HG03045 (cell line): Measurements from ENCODE around the gene HOXA11.

ENCODE experiments used
- ATAC-seq: cut with Tn5 transposase; IDR thresholded peaks from one replicate; pipeline ENCODE4 v1.9.1; 2021; ENCODE audit warnings: mild to moderate bottlenecking, moderate library complexity; ENCODE audit not compliant: unreplicated experiment

Gene HOXA11

DNA sequence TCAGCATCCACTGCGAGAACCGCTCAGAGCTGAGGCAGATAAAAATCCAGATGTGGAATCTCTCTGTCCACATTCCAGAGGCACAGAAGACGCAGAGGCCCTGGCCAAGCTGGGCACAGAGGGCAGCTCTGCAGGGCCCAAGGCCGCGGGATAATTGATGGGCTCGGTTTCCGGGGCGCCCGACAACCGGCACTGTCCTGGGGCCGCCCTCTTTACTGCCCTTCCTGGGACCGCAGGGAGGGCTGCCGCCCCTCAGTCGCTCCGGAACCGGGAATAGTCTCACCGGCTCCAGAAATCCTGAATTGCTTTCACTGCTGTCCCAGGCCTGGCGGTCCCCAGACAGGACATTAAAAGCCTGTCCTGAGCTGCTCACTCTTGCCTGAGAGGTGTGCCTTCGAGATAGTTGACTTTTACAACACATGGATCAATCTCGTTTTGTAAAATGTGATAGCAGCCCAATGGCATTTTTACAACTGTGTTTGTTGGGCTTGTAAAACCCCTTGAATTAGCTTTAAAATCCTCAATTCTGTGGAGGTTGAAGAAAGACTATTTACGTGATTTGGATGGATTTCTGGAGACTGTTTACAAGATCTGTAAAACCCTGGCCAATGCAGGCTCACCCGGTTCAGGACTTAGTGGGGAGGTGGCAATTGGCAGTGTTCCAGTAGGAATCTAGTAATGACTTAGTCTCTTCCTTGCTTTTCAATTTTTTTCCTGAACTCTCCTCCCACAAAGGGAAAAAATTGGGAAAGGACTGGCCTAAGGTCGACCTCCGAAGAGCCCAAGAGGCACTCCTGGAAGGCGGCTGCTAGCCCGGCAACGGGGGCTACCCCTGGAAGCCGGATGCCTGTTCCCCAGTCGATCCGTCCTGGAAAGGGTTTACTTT is 36.0 kb downstream of the HOXA11 start:
- no peak for ATAC-seq

DNA sequence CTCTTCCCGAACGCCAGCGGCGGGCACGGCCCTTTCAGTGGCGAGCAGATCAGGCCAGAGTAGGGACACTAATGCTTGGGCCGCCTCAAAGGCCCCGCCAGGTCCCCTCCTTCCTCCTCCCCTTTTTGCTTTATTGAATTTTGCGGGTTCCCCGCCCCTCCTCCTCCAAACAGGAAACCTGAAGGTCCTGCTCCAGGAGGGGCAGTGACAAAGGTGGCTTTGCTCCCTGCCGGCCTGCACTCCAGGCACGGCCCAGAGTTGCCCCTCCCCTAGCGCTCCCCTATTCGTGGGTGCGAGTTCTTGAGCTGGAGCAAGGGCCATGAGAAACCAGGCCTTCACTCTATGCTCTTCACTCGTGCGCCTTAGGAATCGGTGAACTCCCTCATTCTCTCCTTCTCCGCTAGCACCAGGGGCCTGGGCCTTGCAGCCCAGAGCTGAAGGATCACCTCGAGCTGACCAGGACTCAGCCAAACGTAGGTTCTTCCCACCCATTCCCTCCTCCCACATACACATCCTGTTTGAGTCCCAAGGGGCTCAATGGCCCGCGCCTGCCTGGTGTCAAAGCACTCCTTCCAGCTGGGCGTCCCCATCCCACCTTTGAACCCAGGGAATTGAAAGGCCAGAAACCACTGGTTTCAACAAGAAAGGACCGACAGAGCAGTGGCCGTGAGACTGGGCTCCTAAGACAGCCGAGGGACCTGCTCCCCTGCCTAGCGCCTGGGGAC is 36.8 kb downstream of the HOXA11 start:
- ATAC-seq: no peak

DNA sequence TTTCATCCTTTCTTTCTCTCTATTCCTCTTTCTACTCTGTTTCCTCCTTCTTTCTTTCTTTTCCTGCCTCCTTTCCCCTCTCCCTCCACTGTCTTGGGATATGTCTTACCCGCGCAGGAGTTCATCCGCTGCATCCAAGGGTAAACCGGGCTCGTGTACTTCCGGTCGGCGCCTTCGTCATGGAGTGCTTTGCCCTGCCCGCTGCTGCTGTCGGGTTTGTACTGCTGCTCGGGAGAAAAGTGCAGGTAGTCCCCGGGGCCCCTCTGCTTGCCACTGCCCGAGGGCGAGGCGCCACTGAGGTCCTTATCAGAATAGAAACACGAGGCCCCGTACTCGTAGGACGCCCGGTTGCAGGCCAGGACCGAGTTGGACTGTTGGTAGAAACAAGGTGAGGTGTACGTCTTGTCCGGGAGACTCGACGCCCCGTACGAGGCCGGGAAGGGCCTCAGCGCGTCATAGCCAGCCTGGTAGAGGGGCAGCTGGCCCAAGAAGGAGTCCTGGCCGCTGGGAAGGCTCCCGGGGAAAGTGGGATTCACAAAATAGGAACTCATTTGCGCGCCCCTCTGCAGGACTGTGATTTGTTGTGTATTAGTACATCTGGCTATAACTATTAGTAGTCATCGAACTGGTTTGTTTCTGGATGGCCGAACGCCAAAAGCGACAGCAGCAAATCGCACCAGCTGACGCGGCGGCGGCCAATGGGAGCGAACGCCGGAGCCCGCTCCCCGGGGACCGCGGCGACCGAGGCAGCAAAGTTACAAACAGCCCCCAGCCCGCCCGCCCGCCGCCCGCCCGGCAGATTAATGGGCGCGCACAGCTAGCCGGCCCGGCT is 37.6 kb downstream of the HOXA11 start, which contains the start of gene HOXA6:
Gene HOXA6, minus strand, starts transcription at position 576 of the 832 bp plus-strand sequence. Its CDS starts 25 bp downstream, at position 551.
- ATAC-seq: no peak

DNA sequence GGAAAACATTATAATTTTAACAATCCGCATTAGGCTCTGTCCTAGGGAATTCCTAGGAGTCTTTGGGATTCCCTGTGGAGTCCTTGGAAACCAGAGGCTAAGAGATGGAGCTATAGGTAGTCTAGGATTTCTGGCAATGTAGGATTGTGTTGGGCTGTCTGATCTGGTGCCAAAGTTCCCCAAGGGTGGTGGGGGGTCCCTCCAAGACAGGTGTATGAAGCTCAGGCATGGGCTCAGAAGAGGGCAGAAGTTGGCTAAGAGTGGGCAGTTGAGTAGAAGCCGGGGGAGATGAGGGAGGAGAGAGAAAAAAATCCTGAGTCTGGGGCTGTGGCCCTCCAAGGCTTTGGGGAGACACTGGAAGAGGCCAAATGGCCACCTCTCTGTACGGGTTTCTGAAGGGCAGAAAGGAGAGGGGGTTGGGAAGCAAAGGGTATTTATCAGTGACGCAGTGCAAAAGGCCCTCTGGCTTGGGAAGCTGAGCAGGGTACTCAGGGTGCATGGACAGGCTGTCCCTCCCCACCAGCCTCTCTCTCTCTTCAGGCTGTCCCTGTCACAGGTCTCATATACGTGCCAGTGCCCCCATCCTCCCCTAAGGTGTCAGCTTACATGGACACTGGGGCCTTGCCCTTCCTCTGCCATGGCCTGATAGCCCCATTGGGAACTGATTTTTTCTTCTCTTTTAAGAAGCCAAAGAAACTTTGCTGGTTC is 38.4 kb downstream of the HOXA11 start:
- ATAC-seq: no peak

DNA sequence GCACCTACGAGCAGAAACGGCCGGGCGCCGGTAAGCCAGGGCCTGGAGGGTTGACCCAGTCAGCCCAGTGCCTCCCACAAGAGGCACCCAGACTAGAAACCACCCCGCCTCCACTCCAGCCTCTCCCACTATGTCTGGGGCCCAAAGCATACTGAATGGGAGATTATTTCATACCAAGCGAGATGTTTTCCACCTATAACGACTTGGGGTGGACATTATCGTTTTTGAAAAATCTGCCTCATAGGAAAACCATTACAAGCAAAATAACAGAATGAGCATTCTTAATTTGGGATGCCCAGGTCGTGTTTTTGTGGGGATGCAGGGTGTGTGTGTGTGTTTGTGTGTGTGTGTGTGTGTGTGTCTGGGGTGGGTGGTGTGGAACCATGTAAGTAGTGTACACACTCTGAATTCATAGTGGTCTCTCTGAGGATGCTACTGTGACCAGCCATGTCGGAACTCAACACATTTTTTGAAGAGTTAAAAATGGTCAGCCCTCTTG is 39.1 kb downstream of the HOXA11 start:
- no peak for ATAC-seq

DNA sequence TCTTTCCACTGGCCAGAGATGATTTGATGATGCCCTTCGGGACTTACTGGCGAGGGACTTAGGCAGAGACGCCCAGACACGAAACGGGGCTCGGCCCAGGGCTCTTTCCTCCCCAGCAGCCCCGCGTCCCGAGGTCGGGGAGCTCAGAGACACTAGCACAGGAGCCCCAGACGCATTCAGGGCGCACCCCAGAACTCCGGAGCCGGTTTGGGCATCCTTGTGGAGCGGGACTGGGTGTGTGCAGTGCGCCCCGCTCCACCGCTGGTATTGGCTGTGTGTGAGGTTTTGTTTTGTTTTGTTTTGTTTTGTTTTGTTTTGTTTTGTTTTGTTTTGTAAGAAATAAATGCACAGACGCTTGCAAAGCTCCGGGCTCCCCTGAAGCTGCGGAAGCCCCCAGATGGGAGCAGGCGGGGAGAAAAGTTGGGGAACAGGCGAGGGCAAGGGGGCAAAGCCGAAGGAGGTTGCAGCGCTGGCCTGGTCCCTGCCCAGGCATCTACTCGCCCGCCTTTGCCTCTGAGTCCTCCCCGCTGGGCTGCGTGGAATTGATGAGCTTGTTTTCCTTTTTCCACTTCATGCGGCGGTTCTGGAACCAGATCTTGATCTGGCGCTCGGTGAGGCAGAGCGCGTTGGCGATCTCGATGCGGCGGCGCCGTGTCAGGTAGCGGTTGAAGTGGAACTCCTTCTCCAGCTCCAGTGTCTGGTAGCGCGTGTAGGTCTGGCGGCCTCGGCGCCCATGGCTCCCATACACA is 39.7 kb downstream of the HOXA11 start:
- no peak for ATAC-seq

DNA sequence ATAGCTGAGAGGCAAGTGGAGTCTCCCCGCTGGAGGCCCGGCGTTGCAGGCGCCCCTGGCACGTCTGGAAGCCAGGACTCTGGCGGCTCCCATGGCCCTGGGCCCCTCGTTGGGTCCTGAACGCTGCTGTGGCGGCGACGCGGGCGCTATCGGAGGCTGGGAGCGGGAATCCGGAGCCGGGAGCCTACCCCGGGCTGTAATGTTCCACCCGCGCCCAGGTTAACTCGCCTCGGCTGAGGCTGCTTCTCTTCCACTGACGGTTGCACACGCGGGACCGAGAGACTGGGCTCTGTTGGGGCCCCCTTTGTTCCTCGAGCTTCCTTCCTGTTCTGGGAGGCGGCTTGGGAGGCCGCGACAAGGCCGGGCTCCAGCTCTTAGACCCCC is 40.3 kb downstream of the HOXA11 start:
- ATAC-seq: no peak

DNA sequence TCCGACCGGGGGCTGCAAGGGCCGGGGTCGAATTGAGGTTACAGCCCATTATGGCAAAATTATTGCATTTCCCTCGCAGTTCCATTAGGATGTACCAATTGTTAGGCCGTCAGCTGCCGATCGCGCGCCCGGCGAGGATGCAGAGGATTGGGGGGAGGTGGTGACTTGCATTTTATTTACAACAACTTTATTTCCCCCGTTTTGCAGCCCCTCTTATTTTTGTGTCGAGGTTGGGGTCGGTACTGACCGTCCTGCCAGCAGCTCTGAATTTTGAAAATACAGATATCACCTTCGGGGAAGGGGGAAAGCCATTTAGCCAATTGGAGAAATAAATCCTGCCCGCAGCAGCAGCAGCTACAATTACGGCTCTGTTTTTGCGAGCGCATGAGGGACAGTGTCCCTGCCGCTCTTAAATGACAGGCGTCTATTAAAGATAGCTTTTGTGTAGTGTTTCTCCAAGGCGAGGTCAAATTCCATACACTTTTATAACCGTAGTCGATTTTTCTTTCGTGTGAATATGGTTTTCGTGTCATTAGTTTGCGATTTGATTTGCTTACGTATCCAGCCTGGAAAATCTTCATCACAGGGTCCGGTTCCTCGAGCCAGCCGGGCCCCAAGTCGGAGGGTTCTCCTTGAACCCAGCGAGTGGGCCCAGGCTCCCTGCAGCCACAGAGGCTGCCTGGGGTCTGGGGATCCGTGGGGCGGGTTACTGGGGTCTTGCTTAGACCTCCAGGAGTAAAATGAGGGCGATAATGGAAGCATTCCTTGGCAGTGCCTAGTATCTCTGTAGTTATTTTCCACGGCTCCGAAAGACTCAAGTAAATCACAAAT is 40.9 kb downstream of the HOXA11 start:
- no peak for ATAC-seq

DNA sequence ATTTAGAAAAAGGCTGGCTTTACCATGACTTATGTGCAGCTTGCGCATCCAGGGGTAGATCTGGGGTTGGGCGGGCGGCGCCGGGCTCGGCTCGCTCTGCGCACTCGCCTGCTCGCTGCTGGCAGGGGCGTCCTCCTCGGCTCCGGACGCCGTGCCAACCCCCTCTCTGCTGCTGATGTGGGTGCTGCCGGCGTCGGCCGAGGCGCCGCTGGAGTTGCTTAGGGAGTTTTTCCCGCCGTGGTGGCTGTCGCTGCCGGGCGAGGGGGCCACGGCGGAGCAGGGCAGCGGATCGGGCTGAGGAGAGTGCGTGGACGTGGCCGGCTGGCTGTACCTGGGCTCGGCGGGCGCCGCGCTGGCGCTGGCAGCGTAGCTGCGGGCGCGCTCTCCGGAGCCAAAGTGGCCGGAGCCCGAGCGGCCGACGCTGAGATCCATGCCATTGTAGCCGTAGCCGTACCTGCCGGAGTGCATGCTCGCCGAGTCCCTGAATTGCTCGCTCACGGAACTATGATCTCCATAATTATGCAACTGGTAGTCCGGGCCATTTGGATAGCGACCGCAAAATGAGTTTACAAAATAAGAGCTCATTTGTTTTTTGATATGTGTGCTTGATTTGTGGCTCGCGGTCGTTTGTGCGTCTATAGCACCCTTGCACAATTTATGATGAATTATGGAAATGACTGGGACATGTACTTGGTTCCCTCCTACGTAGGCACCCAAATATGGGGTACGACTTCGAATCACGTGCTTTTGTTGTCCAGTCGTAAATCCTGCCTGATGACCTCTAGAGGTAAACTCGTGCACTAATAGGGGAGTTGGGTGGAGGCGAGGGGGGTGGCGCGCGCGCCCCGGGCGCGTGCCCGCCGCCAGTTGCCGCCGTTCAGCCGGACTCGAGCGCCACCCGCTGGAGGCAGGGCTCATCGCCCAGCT is 41.7 kb downstream of the HOXA11 start, which contains the start of gene HOXA5:
Gene HOXA5, minus strand, starts transcription at position 659 of the 927 bp plus-strand sequence. Its CDS starts 74 bp downstream, at position 585.
- ATAC-seq: no peak

DNA sequence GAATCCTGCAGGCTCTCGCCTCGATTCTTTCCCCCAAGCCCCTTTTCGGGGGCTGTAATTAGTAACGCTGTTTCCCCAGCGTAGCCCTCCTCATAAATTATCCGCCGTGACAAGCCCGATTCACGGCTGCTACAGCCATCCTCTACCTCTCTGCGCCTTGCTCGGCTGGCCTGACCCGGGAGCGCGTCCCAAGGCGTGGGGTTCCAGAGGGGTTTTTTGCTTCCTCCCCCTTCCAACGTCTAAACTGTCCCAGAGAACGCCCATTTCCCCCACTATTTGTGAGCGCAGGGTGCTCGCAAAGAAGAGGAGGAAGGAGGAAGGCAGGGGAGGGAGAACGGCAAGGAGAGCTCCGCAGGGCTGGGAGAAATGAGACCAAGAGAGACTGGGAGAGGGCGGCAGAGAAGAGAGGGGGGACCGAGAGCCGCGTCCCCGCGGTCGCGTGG is 42.4 kb downstream of the HOXA11 start:
- ATAC-seq: no peak

DNA sequence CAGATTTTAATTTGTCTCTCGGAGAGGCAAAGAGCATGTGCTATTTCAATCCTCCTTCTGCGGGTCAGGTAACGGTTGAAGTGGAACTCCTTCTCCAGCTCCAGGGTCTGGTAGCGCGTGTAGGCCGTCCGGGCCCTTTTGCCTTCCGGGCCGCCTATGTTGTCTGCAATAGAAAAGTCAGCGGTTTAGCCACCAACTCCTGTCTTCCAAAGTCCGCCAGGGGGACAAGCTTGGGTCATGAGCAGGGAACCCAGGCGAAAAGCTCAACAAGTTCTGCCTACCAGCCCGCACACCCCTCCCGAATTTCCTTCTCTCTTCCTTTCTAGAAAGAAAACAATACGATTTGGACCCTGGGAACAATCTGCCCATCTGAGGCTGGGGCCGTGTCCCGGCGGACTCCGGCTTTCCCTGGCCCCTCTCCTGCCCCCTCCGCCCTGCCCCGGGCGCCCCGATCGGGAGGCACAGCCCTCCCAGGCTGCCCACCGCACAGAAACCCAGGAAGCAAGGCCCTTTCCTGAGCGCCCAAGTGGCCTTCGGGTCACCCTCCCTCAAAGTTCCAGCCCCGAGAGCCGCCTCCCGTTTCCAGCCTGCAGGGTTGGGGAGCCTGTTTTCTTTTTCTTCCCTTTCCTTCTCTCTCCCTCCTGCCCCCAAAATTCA is 43.0 kb downstream of the HOXA11 start:
- ATAC-seq: no peak

DNA sequence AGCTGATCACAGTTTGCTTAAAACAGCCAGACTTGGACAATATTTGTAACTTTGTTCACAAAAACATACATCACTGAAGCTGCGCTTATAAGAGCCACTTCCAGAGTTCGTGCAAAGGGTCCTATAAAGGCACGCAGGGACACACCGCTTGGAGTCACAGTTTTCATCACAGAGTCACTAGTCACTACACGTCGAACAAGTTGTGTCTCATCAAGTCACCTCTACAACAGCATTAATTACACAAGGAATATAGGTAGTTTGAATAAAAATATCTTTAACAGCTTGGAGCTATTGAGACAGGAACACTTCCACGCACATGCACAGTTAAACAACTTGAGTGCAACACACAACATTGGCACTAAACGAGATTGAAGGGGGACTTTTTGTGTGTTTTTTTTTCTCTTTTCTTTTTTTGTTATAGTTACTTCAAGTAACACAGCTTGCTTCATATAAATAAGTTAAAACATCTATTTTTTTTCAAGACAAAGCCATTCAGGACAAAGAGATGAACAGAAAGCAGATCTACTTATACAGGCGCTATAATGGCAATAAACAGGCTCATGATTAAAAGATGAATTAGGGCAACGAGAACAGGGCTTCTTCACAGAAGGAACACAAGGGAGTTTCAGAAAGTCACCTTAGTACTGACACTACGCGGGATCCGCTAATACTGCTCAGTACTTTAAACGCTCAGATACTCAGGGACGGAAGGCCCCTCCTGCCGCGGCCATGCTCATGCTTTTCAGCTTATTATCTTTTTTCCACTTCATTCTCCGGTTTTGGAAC is 43.7 kb downstream of the HOXA11 start:
- ATAC-seq: no peak

DNA sequence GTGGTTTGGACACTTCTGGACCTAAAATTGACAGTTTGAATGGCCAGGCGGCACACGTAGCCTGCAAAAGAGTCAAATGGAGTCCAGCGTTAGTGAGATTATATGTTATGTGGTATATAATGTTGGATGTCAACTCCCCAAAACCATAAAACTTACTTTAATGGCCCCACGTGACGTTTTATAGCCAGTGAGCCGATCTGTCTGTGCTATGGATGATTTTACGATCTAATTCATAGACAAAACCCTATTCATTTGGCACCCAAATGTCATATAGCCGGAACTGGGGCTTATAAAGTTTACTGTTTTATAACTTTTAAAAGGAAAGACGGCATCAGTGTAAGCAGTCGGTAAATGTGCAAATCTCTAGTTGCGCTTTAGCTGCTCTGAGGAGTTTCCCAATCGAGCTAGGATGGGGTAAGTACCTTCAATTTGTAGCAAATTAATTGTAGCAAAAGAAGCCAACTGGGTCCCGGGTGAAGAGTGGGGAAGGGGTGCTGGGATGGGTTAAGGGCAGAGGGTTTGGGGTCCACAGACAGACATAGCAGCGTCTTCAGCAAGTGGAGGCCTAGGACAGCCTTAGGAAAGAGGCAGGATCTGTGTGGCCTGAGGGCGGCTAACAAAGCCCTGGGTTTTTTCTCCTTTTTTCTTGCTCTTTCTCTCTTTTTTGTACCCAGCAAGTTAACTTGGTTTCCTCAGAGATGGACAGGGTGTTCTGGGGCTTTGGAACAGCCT is 44.7 kb downstream of the HOXA11 start:
- ATAC-seq: no peak

DNA sequence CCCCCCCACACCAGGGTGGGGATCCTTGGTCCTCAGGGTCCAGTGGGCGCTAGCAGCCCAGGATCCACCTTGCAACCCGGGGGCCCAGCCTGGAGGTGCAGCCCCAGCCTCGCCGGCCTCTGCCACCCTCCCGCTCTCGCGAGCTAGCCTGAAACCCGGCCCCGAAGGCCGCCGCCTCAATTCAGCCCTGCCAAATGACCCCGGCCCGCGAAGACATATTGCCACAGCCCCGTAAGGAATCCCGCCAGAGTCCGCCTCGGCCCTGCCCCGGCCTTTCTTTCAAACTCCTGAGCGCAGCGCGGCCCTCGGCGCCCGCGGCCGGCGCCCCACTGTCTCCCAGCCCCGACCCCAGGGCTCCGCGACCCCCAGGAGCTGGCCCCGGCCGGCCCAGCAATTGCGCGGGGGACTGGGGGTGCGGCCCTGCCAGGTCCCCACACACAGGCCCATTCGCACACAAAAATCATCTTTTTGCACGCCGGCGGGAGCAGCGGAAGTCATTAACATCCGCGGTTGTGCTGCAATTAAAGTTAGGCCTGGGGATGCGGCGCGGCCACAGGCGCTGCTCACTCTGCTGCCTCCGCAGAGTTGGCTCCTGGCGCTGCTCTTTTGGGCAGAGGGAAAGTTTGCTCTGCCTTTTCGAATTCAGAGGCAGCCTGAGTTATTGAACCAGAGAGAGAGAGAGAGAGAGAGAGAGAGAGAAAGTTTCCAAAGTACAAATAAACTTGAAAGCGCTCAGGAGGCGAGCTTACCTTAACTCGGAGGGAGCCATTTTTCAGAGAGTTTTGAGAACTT is 45.5 kb downstream of the HOXA11 start:
- no peak for ATAC-seq

DNA sequence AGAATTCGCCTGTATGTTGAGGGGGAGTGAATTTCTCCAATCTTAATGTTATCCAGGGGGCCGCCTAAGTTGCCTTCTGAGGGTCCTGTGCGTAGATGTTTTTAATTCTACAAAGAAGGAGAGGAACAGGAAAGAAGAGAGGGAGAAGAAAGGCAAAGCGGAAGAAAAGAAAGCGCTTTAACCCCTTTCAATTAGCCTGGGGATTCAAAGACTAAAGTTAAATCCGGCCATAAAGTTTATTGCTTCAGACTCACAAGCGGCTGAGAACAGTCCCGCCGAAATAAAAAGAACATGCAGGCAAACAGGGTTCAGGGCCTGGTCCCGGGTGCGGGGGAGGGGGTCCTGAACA is 46.1 kb downstream of the HOXA11 start:
- ATAC-seq: no peak
